Ascending aorta (tissue), 2 donors: ENCODE data around the gene RAPSN. TPM values are rescaled to one million over a fixed set of nuclear protein-coding genes. Genes with fewer than 3 reads are reported as not detected.

ENCODE experiments used
- DNase-seq, 2 donors: peaks; one replicate each; pipeline ENCODE4 v3.0.0-alpha.2; 2019; ENCODE audit warnings: low spot score in 2 of 2
- H3K27ac ChIP-seq, 2 donors: fragments of 200-600 bp; sonication (generic); one replicate each; pipeline ENCODE4 v1.5.1; 2016 to 2017; ENCODE audit warnings: mild to moderate bottlenecking in 1 of 2
- H3K27me3 ChIP-seq: fragments of 200-600 bp; sonication (generic); one replicate; pipeline ENCODE4 v1.5.1; 2017
- H3K36me3 ChIP-seq, 2 donors: fragments of 200-600 bp; sonication (generic); one replicate each; pipeline ENCODE4 v1.5.1; 2016
- H3K4me1 ChIP-seq, 2 donors: fragments of 200-600 bp; sonication (generic); one replicate each; pipeline ENCODE4 v1.5.1; 2016 to 2017; ENCODE audit warnings: mild to moderate bottlenecking in 1 of 2
- H3K4me3 ChIP-seq, 2 donors: fragments of 200-600 bp; sonication (generic); one replicate each; pipeline ENCODE4 v1.5.1; 2016 to 2017; ENCODE audit warnings: mild to moderate bottlenecking in 1 of 2
- H3K9me3 ChIP-seq, 2 donors: fragments of 200-600 bp; sonication (generic); one replicate each; pipeline ENCODE4 v1.5.1; 2016
- intact Hi-C: fragments of 100-400 bp; cut with DNase I; formaldehyde crosslinking; loops from one replicate; pipeline ENCODE4 v1.15.1; 2023
- total RNA-seq: library from RNA; depleted of rRNA; stranded (reverse); fragments of >200 nt; gene quantifications from one replicate; pipeline ENCODE4 v1.1.0, GENCODE V29; 2016
- TF ChIP-seq, protein P1 (sequence below), 3 experiments: fragments of 200-600 bp in 2 of 3; fragments of 450-650 bp in 1 of 3; sonication (generic) in 2 of 3; IDR thresholded peaks; one replicate each; pipeline ENCODE4 v1.5.1; 2016 to 2019; ENCODE audit warnings: antibody characterized with exemption in 3 of 3, mild to moderate bottlenecking in 1 of 3, moderate library complexity in 1 of 3

RAPSN gene
- total RNA-seq, 1 donor from 2014 or later, result not detected

DNA sequence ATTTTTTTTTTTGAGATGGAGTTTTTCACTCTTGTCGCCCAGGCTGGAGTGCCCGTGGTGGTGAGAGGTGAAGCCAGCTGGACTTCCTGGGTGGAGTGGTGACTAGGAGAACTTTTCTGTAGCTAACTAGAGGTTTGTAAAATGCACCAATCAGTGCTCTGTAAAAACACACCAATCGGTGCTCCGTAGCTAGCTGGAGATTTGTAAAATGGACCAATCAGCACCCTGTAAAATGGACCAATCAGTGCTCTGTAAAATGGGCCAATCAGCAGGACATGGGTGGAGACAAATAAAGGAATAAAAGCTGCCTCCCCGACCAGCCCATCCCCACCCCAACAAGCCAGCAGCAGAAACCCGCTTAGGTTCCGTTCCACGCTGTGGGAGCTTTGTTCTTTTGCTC, 4.4 kb upstream of the RAPSN start:
- Histone ChIP-seq H3K27me3 (no peaks in the 10 kb centered on the region), H3K4me1 (no peaks in the 10 kb centered on the region), H3K27ac (no peak overlapping the region), H3K4me3 (no peak overlapping the region), H3K9me3 (no peaks in the 10 kb centered on the region), H3K36me3 (no peaks in the 10 kb centered on the region)
- intact Hi-C loops, result no loop called here
- DNase-seq, result no peak
- TF ChIP-seq, protein P1, sequence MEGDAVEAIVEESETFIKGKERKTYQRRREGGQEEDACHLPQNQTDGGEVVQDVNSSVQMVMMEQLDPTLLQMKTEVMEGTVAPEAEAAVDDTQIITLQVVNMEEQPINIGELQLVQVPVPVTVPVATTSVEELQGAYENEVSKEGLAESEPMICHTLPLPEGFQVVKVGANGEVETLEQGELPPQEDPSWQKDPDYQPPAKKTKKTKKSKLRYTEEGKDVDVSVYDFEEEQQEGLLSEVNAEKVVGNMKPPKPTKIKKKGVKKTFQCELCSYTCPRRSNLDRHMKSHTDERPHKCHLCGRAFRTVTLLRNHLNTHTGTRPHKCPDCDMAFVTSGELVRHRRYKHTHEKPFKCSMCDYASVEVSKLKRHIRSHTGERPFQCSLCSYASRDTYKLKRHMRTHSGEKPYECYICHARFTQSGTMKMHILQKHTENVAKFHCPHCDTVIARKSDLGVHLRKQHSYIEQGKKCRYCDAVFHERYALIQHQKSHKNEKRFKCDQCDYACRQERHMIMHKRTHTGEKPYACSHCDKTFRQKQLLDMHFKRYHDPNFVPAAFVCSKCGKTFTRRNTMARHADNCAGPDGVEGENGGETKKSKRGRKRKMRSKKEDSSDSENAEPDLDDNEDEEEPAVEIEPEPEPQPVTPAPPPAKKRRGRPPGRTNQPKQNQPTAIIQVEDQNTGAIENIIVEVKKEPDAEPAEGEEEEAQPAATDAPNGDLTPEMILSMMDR (IDR thresholded peaks at IDR 0.05), result no peak

GRCh38 chr11:47451990-47452389, 3.1 kb upstream of the RAPSN start:
- no peaks in the 10 kb centered on the region for H3K4me1 ChIP-seq
- H3K36me3 ChIP-seq, result no peaks in the 10 kb centered on the region
- TF ChIP-seq, protein P1 (IDR thresholded peaks at IDR 0.05), result no peak
- no peak overlapping the region for H3K4me3 ChIP-seq
- intact Hi-C loops, result no loop called here
- DNase-seq, result no peak
- no peaks in the 10 kb centered on the region for H3K9me3 ChIP-seq
- no peaks in the 10 kb centered on the region for H3K27me3 ChIP-seq
- H3K27ac ChIP-seq, result no peak overlapping the region

DNA sequence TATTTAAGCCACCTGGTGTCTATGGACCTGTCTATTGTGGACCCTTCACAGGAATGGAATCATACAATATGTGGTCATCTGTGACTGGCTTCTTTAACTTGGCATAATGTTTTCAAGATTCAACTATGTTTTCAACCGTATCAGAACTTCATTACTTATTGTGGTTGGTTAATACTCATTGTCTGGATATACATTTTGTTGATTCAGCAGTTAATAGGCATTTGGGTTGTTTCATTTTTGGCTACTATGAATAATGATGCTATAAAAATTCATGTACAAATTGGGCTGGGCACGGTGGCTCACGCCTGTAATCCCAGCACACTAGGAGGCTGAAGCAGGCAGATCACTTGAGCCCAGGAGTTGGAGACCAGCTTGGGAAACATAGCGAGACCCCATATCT, 2.5 kb upstream of the RAPSN start:
- intact Hi-C loops, result no loop called here
- H3K4me1 ChIP-seq, result no peaks in the 10 kb centered on the region
- H3K4me3 ChIP-seq, result no peak overlapping the region
- H3K27ac ChIP-seq, result no peak overlapping the region
- H3K36me3 ChIP-seq, result no peaks in the 10 kb centered on the region
- no peak for DNase-seq
- TF ChIP-seq, protein P1 (IDR thresholded peaks at IDR 0.05), result no peak
- H3K27me3 ChIP-seq, result no peaks in the 10 kb centered on the region
- H3K9me3 ChIP-seq, result no peaks in the 10 kb centered on the region

- DNase-seq, result no peak
- Histone ChIP-seq H3K9me3 (no peaks in the 10 kb centered on the region), H3K36me3 (no peaks in the 10 kb centered on the region), H3K4me3 (no peak overlapping the region), H3K27me3 (no peaks in the 10 kb centered on the region), H3K4me1 (no peaks in the 10 kb centered on the region), H3K27ac (no peak overlapping the region)
- TF ChIP-seq, protein P1 (IDR thresholded peaks at IDR 0.05), result no peak
- intact Hi-C loops, result no loop called here
Observed at GRCh38 chr11:47449541-47449940, 605 bp upstream of the RAPSN start.

DNA sequence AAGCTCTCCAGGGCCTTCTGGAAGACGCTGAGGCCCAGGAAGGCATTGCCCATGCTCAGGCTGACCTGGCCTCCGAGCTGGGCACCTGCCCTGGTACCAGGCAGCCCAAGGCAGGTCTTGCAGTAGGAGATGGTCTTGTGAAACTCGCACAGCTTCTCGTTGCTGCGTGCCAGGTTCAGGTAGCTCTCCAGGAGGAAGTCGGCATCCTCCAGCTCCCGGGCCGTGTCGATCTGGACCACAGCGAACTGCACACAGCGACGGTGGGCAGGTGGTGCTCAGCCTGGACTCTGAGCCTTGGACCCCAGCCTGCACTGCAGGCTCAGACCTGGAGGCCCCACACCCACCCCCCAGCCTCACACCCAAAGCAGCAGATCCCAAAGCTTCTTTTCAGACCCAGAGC, 1.0 kb downstream of the RAPSN start:
- intact Hi-C loops, result no loop called here
- no peaks in the 10 kb centered on the region for H3K36me3 ChIP-seq
- TF ChIP-seq, protein P1 (IDR thresholded peaks at IDR 0.05), result no peak
- H3K27ac ChIP-seq, result no peak overlapping the region
- DNase-seq, result no peak
- no peaks in the 10 kb centered on the region for H3K4me1 ChIP-seq
- no peaks in the 10 kb centered on the region for H3K27me3 ChIP-seq
- no peak overlapping the region for H3K4me3 ChIP-seq
- H3K9me3 ChIP-seq, result no peaks in the 10 kb centered on the region

DNA sequence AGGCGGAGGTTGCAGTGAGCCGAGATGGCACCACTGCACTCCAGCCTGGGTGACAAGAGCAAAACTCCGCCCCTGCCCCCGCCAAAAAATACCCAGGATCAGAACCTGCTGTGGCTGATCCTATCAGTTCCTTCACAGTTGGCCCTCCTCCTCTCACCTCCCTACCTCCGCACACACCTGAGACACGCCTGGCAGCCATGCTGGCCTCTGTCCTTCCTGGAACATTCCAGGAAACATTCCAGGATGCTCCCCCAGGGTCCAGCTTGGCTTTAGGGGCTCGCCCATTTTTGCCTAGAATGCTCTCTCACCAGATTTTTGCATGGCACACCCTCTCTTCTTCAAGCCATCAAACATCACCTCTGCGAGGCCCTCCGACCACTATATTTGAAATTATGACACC, 2.1 kb downstream of the RAPSN start:
- DNase-seq, result no peak
- Histone ChIP-seq H3K36me3 (no peaks in the 10 kb centered on the region), H3K4me3 (no peak overlapping the region), H3K27me3 (no peaks in the 10 kb centered on the region), H3K27ac (no peak overlapping the region), H3K4me1 (no peaks in the 10 kb centered on the region), H3K9me3 (no peaks in the 10 kb centered on the region)
- intact Hi-C loops, result no loop called here
- TF ChIP-seq, protein P1 (IDR thresholded peaks at IDR 0.05), result no peak
